ENCODE results near the gene HDAC9.

DNA sequence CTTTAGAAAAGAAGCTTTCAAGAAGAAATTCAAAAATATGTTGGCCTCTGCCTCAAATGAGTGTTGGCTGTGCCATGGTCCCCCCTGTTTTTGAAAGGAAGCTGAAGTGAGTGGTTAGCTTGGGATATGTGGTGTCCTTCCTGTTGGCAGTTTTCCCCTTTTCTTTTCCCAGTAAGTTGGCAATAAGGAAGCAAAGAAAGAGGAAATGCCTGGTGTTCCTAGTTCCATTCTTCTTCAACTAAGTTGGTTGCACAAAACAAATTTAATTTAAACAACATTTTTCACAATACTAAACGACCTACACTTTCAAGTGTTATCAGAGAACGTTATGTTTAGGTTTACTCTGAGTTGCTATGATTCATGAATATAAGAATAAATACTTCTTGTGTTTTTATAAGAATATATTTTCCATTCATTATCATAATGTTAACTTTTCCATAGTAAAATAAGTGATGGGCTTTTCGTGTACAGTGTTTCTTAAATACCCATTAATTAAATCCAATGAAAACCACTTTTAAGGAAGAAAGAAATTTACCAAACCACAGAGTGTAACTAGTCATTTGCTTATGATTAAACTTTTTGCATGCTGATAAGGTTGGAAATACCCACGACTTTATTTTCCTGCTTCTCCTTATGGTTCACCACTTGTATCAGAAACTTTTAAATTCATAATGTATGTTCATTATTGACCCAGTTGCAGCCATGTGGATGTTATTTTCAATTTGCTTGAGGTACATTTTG, 7.7 kb downstream of the HDAC9 start:
- TF ChIP-seq SRF (IDR thresholded peaks at IDR 0.05; ENCODE audit: low read depth) (no peak), REST (IDR thresholded peaks at IDR 0.05; ENCODE audit: low read depth) (no peak), CEBPB (IDR thresholded peaks at IDR 0.05; ENCODE audit: low read depth) (no peak), POLR2A (IDR thresholded peaks at IDR 0.05; ENCODE audit: borderline replicate concordance, extremely low read depth, insufficient read depth, insufficient read length) (no peak), POLR2AphosphoS5 (IDR thresholded peaks at IDR 0.05; ENCODE audit: low read depth, low read length) (no peak), EZH2 (IDR thresholded peaks at IDR 0.05) (no peak), RAD21 (IDR thresholded peaks at IDR 0.05; ENCODE audit: low read depth) (no peak), SIN3A (IDR thresholded peaks at IDR 0.05; ENCODE audit: low read depth) (no peak), ZFX (IDR thresholded peaks at IDR 0.05) (no peak), JUND (IDR thresholded peaks at IDR 0.05) (no peak), MAX (IDR thresholded peaks at IDR 0.05) (no peak)
- TF ChIP-seq, protein P1, sequence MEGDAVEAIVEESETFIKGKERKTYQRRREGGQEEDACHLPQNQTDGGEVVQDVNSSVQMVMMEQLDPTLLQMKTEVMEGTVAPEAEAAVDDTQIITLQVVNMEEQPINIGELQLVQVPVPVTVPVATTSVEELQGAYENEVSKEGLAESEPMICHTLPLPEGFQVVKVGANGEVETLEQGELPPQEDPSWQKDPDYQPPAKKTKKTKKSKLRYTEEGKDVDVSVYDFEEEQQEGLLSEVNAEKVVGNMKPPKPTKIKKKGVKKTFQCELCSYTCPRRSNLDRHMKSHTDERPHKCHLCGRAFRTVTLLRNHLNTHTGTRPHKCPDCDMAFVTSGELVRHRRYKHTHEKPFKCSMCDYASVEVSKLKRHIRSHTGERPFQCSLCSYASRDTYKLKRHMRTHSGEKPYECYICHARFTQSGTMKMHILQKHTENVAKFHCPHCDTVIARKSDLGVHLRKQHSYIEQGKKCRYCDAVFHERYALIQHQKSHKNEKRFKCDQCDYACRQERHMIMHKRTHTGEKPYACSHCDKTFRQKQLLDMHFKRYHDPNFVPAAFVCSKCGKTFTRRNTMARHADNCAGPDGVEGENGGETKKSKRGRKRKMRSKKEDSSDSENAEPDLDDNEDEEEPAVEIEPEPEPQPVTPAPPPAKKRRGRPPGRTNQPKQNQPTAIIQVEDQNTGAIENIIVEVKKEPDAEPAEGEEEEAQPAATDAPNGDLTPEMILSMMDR (IDR thresholded peaks at IDR 0.05 in 2 of 3, conservative IDR thresholded peaks at IDR 0.05 in 1 of 3; ENCODE audit: borderline replicate concordance in 1 of 3, insufficient read depth in 1 of 3, low read depth in 2 of 3, low read length in 2 of 3) = no peak
